ENCODE results near the gene KDM2B.
A peak's percentile ranks its signal among the peaks of the same experiment; 100 is the strongest.

Gene KDM2B

GRCh38 chr12:121525411-121525810, 55.4 kb downstream of the KDM2B start:
- FAIRE-seq = no peak

- no peak for FAIRE-seq
These were observed 56.5 kb downstream of the KDM2B start for GRCh38 chr12:121524196-121524916.

GRCh38 chr12:121523741-121524140, 57.1 kb downstream of the KDM2B start:
- no peak for FAIRE-seq

- FAIRE-seq = no peak
These were observed 57.9 kb downstream of the KDM2B start for GRCh38 chr12:121522971-121523370.

GRCh38 chr12:121520586-121521086, 60.2 kb downstream of the KDM2B start:
- no peak for FAIRE-seq

GRCh38 chr12:121520119-121520518, 60.7 kb downstream of the KDM2B start:
- no peak for FAIRE-seq

GRCh38 chr12:121519227-121519626, 61.6 kb downstream of the KDM2B start:
- no peak for FAIRE-seq

GRCh38 chr12:121518656-121519055, 62.2 kb downstream of the KDM2B start:
- FAIRE-seq = no peak

- no peak for FAIRE-seq
These were observed 64.3 kb downstream of the KDM2B start for GRCh38 chr12:121516437-121517011.

GRCh38 chr12:121515615-121516014, 65.2 kb downstream of the KDM2B start:
- no peak for FAIRE-seq

GRCh38 chr12:121514184-121514742, 66.6 kb downstream of the KDM2B start:
- FAIRE-seq = no peak

- peak; percentile 66 for FAIRE-seq
These were observed 67.2 kb downstream of the KDM2B start for GRCh38 chr12:121513464-121514183.

GRCh38 chr12:121512561-121512960, 68.3 kb downstream of the KDM2B start:
- no peak for FAIRE-seq

- no peak for FAIRE-seq
These were observed 68.9 kb downstream of the KDM2B start for GRCh38 chr12:121511916-121512315.

GRCh38 chr12:121509339-121509738, 71.5 kb downstream of the KDM2B start:
- no peak for FAIRE-seq

GRCh38 chr12:121508533-121508932, 72.3 kb downstream of the KDM2B start:
- FAIRE-seq = no peak

- FAIRE-seq = no peak
These were observed 72.8 kb downstream of the KDM2B start for GRCh38 chr12:121507984-121508383.

- no peak for FAIRE-seq
These were observed 73.6 kb downstream of the KDM2B start for GRCh38 chr12:121507245-121507644.

GRCh38 chr12:121505513-121505912, 75.3 kb downstream of the KDM2B start:
- FAIRE-seq = no peak

- FAIRE-seq = no peak
These were observed 76.3 kb downstream of the KDM2B start for GRCh38 chr12:121504505-121504904.

GRCh38 chr12:121503395-121503794, 77.4 kb downstream of the KDM2B start:
- no peak for FAIRE-seq

GRCh38 chr12:121501946-121502345, 78.9 kb downstream of the KDM2B start:
- FAIRE-seq = no peak

All from G401.6 (cell line).